SU-DHL-6 (cell line): ENCODE measurements around the gene PCDHB8.
"Not testable (repeated sequence)": the region's sequence is repeated elsewhere in the genome, so short reads cannot be mapped to it uniquely, and the experiment has no call there.

Experiments
- H2AFZ ChIP-seq: fragments of 200-600 bp; sonication (generic); 2 replicates; pipeline ENCODE4 v1.6.1; 2014; ENCODE audit warnings: low read depth, mild to moderate bottlenecking, moderate library complexity, mixed read lengths, antibody characterized with exemption, low read length; ENCODE audit not compliant: severe bottlenecking
- H3F3A ChIP-seq: fragments of 200-600 bp; shearing (Covaris generic); 2 replicates; pipeline ENCODE4 v1.6.0; 2016; ENCODE audit warnings: antibody characterized with exemption, mild to moderate bottlenecking; ENCODE audit not compliant: insufficient read depth
- H3K27ac ChIP-seq: fragments of 200-600 bp; sonication (generic); 2 replicates; pipeline ENCODE4 v1.5.1; 2016; ENCODE audit warnings: low read depth, mild to moderate bottlenecking, low read length, moderate library complexity, mixed read lengths
- H3K27me3 ChIP-seq: fragments of 200-600 bp; sonication (generic), shearing (Covaris generic); 2 replicates; pipeline ENCODE4 v1.6.0; 2014; ENCODE audit warnings: mild to moderate bottlenecking, low read length
- H3K36me3 ChIP-seq: fragments of 200-600 bp; sonication (generic); 2 replicates; pipeline ENCODE4 v1.6.1; 2014; ENCODE audit warnings: mild to moderate bottlenecking, low read length, mixed read lengths
- H3K4me2 ChIP-seq: fragments of 300-600, 200-600 bp; shearing (Covaris generic), sonication (generic); 2 replicates; pipeline ENCODE4 v1.6.0; 2014; ENCODE audit warnings: low read length, low read depth, mild to moderate bottlenecking; ENCODE audit not compliant: poor library complexity, severe bottlenecking
- H3K4me3 ChIP-seq: fragments of 200-600 bp; sonication (generic); 2 replicates; pipeline ENCODE4 v1.5.1; 2014; ENCODE audit warnings: antibody characterized with exemption, low read length, mild to moderate bottlenecking, mixed read lengths; ENCODE audit not compliant: insufficient read depth, poor library complexity, severe bottlenecking
- H3K79me2 ChIP-seq: fragments of 200-600 bp; sonication (generic); 2 replicates; pipeline ENCODE4 v1.6.1; 2014; ENCODE audit warnings: mild to moderate bottlenecking, low read length, moderate library complexity; ENCODE audit not compliant: insufficient read depth
- H3K9ac ChIP-seq: fragments of 200-600 bp; sonication (generic); 2 replicates; pipeline ENCODE4 v1.7.0; 2014; ENCODE audit warnings: mild to moderate bottlenecking, low read length
- H3K9me2 ChIP-seq: fragments of 200-600 bp; sonication (generic); replicated peaks from 2 replicates; pipeline ENCODE4 v1.6.1; 2014; ENCODE audit warnings: low read length; ENCODE audit not compliant: insufficient read depth
- H3K9me3 ChIP-seq: fragments of 200-600 bp; sonication (generic); 2 replicates; pipeline ENCODE4 v1.6.1; 2014; ENCODE audit warnings: low read length, mixed read lengths; ENCODE audit not compliant: insufficient read depth
- H4K20me1 ChIP-seq: fragments of 200-600 bp; sonication (generic); 2 replicates; pipeline ENCODE4 v1.6.1; 2014; ENCODE audit warnings: low read depth, mild to moderate bottlenecking, antibody characterized with exemption, low read length, moderate library complexity, mixed read lengths
- CTCF ChIP-seq: fragments of 200-600 bp; sonication (generic); IDR thresholded peaks from one replicate; pipeline ENCODE4 v1.5.1; 2017; ENCODE audit warnings: antibody characterized with exemption, mild to moderate bottlenecking, low read length, moderate library complexity; ENCODE audit not compliant: insufficient read depth, poor library complexity, severe bottlenecking
- EZH2phosphoT487 ChIP-seq: fragments of 200-600 bp; sonication (generic), shearing (Covaris generic); conservative IDR thresholded peaks from 2 replicates; pipeline ENCODE4 v1.6.1; 2018; ENCODE audit warnings: mild to moderate bottlenecking, antibody characterized with exemption, low read length, moderate library complexity, mixed read lengths

The PCDHB8 gene

GRCh38 chr5:141155540-141156374 is 21.8 kb upstream of the PCDHB8 start:
- H2AFZ ChIP-seq: no peak overlapping the region
- no peaks in the 10 kb centered on the region for H3K9me3 ChIP-seq
- no peak overlapping the region for H3K4me2 ChIP-seq

GRCh38 chr5:141157356-141157755 is 20.2 kb upstream of the PCDHB8 start:
- not testable (repeated sequence) for H3K79me2 ChIP-seq, H3K27ac ChIP-seq, H3K9me3 ChIP-seq, H3K9ac ChIP-seq, H3K27me3 ChIP-seq, H3K4me2 ChIP-seq, H3F3A ChIP-seq, H3K9me2 ChIP-seq, H4K20me1 ChIP-seq, H3K4me3 ChIP-seq, H3K36me3 ChIP-seq, H2AFZ ChIP-seq

More at GRCh38 chr5:141155540-141156374, 21.8 kb upstream of the PCDHB8 start:
- Histone ChIP-seq H3K9ac (no peak overlapping the region), H3K79me2 (no peaks in the 10 kb centered on the region), H3K27ac (no peak overlapping the region), H4K20me1 (no peaks in the 10 kb centered on the region), H3K36me3 (no peaks in the 10 kb centered on the region), H3F3A (no peaks in the 10 kb centered on the region), H3K9me2 (no peaks in the 10 kb centered on the region), H3K4me3 (no peak overlapping the region), H3K27me3 (no peaks in the 10 kb centered on the region)
- TF ChIP-seq CTCF (peak; percentile 22), EZH2phosphoT487 (no peak)

- H3K9ac ChIP-seq, H3K9me2 ChIP-seq, H2AFZ ChIP-seq, H3K27me3 ChIP-seq, H3K79me2 ChIP-seq, H3F3A ChIP-seq, H3K27ac ChIP-seq, H3K4me2 ChIP-seq, H3K4me3 ChIP-seq, H3K9me3 ChIP-seq, H3K36me3 ChIP-seq, H4K20me1 ChIP-seq: not testable (repeated sequence)
Observed at GRCh38 chr5:141157901-141158300, 19.7 kb upstream of the PCDHB8 start.

- Histone ChIP-seq H3K27me3 (peaks cover 3% of the 10 kb centered on the region; the same call in 1 of the 2 replicates), H3K9ac (no peak within 1 kb of the TSS), H3F3A (no peaks in the 10 kb centered on the region), H4K20me1 (no peaks in the 10 kb centered on the region; the same call in 1 of the 2 replicates), H3K4me2 (peak within 1 kb of the TSS; percentile 22), H3K36me3 (no peaks in the 10 kb centered on the region), H3K79me2 (no peaks in the 10 kb centered on the region), H3K4me3 (no peak within 1 kb of the TSS), H3K9me3 (no peaks in the 10 kb centered on the region), H2AFZ (no peak within 1 kb of the TSS), H3K9me2 (no peaks in the 10 kb centered on the region), H3K27ac (no peak within 1 kb of the TSS)
- peak; percentile 75 for TF ChIP-seq CTCF
- no peak for TF ChIP-seq EZH2phosphoT487
Observed at GRCh38 chr5:141172381-141173204, 5.0 kb upstream of the PCDHB8 start, which contains the start of gene PCDHB7. Gene PCDHB7, plus strand, starts transcription at chr5:141172644. Its CDS starts 192 bp downstream, at chr5:141172836.

- H4K20me1 ChIP-seq, H3K9me2 ChIP-seq, H3K9me3 ChIP-seq, H2AFZ ChIP-seq, H3K36me3 ChIP-seq, H3F3A ChIP-seq, H3K9ac ChIP-seq, H3K79me2 ChIP-seq, H3K4me2 ChIP-seq, H3K4me3 ChIP-seq, H3K27ac ChIP-seq, H3K27me3 ChIP-seq: not testable (repeated sequence)
Observed at GRCh38 chr5:141174291-141175104, 3.1 kb upstream of the PCDHB8 start.
